Keratinocyte (primary cell): ENCODE results near the gene CLDN20. TPM values are rescaled to one million over a fixed set of nuclear protein-coding genes. Genes with fewer than 3 reads are reported as not detected.

ENCODE experiments used
- DNase-seq: peaks from one replicate; pipeline ENCODE4 v3.0.0-alpha.2; 2011; ENCODE audit warnings: low read depth, missing footprints, low spot score
- FAIRE-seq: peaks from 2 replicates; lab custom pipeline; 2011; peaks lifted over from hg19 to GRCh38; lab: Jason Lieb, UNC
- H2AFZ ChIP-seq: 2 replicates; pipeline ENCODE4 v1.6.0; 2012; ENCODE audit warnings: low read length, control low read depth, inconsistent platforms; ENCODE audit not compliant: control insufficient read depth
- H3K27ac ChIP-seq: 2 replicates; pipeline ENCODE4 v1.5.1; 2011; ENCODE audit warnings: low read length; ENCODE audit not compliant: control insufficient read depth, insufficient read depth
- H3K27me3 ChIP-seq: 3 replicates; pipeline ENCODE4 v1.6.0; 2011; ENCODE audit warnings: low read length; ENCODE audit not compliant: control insufficient read depth, insufficient read depth; ENCODE audit errors: extremely low read depth
- H3K36me3 ChIP-seq, 2 experiments: 2 replicates in 1 of 2; 3 replicates in 1 of 2; pipeline ENCODE4 v1.5.1; 2011; ENCODE audit warnings: low read length in 2 of 2, mild to moderate bottlenecking in 1 of 2; ENCODE audit not compliant: control insufficient read depth in 2 of 2, insufficient read depth in 2 of 2; ENCODE audit errors: extremely low read depth in 1 of 2
- H3K4me1 ChIP-seq: 3 replicates; pipeline ENCODE4 v1.5.1; 2011; ENCODE audit warnings: low read length; ENCODE audit not compliant: control insufficient read depth, insufficient read depth; ENCODE audit errors: extremely low read depth
- H3K4me2 ChIP-seq: 3 replicates; pipeline ENCODE4 v1.6.0; 2011; ENCODE audit warnings: low read depth, low read length; ENCODE audit not compliant: control insufficient read depth, insufficient read depth; ENCODE audit errors: extremely low read depth
- H3K4me3 ChIP-seq, 3 experiments: fragments of 200-600 bp in 1 of 3; sonication (generic) in 1 of 3; 2 replicates in 2 of 3; 3 replicates in 1 of 3; pipeline ENCODE4 v1.5.1; 2011 to 2016; ENCODE audit warnings: low read length in 3 of 3, mild to moderate bottlenecking in 3 of 3, control low read depth in 2 of 3, inconsistent platforms in 1 of 3, low read depth in 1 of 3, mixed read lengths in 1 of 3, mixed run types in 1 of 3, moderate library complexity in 1 of 3; ENCODE audit not compliant: control insufficient read depth in 2 of 3, insufficient read depth in 2 of 3; ENCODE audit errors: extremely low read depth in 1 of 3
- H3K79me2 ChIP-seq: 2 replicates; pipeline ENCODE4 v1.6.0; 2012; ENCODE audit warnings: low read length; ENCODE audit not compliant: control insufficient read depth, insufficient read depth
- H3K9ac ChIP-seq: 3 replicates; pipeline ENCODE4 v1.6.0; 2011; ENCODE audit warnings: low read length; ENCODE audit not compliant: control insufficient read depth, insufficient read depth; ENCODE audit errors: extremely low read depth
- H3K9me1 ChIP-seq: 3 replicates; pipeline ENCODE4 v1.6.0; 2011; ENCODE audit warnings: low read length; ENCODE audit not compliant: control insufficient read depth, insufficient read depth; ENCODE audit errors: extremely low read depth
- H3K9me3 ChIP-seq: 2 replicates; pipeline ENCODE4 v1.5.1; 2012; ENCODE audit warnings: low read depth, low read length; ENCODE audit not compliant: control insufficient read depth
- H4K20me1 ChIP-seq: 3 replicates; pipeline ENCODE4 v1.6.0; 2011; ENCODE audit warnings: low read length; ENCODE audit not compliant: control insufficient read depth, insufficient read depth; ENCODE audit errors: extremely low read depth
- CTCF ChIP-seq, 3 experiments: IDR thresholded peaks in 1 of 3; conservative IDR thresholded peaks in 1 of 3; optimal IDR thresholded peaks in 1 of 3; 2 replicates in 2 of 3; 3 replicates in 1 of 3; pipeline versions ENCODE3 to v1.5.1; 2011; ENCODE audit warnings: low read length in 3 of 3, mild to moderate bottlenecking in 3 of 3, moderate library complexity in 2 of 3, control low read depth in 1 of 3, inconsistent platforms in 1 of 3; ENCODE audit not compliant: insufficient read depth in 2 of 3; ENCODE audit errors: extremely low read depth in 1 of 3
- EZH2 ChIP-seq: IDR thresholded peaks from one replicate; pipeline ENCODE4 v1.6.1; 2012; ENCODE audit warnings: inconsistent platforms, mild to moderate bottlenecking, low read length, moderate library complexity
- dilution Hi-C: fragments of 300-500 bp; cut with MboI; formaldehyde crosslinking; loops from one replicate; pipeline ENCODE4 v1.7.0; 2020; ENCODE audit warnings: low sequenced_read_pairs; ENCODE audit not compliant: extremely low pct_ligation_motif_present
- polyA plus RNA-seq, 5 experiments: library from polyadenylated mRNA; depleted of rRNA in 3 of 5; stranded (reverse) in 3 of 5; stranded (forward) in 1 of 5; unstranded in 1 of 5; fragments of >200 nt; gene quantifications; 1 replicate in 1 of 5; 2 replicates in 3 of 5; 3 replicates in 1 of 5; pipeline versions ENCODE4 v1.2.1 to v1.2.3, GENCODE V29; 2011 to 2012; ENCODE audit warnings: missing spikeins in 2 of 5, low read depth in 1 of 5, low replicate concordance in 1 of 5

Gene CLDN20
- polyA plus RNA-seq, 1 donor (not counting 4 experiments of a cell fraction or from before 2014, with no cell fraction given), result 0.09 TPM

GRCh38 chr6:155297669-155298068 lies 33.9 kb downstream of the CLDN20 start:
- no peak overlapping the region for H3K4me2 ChIP-seq
- TF ChIP-seq CTCF (optimal IDR thresholded peaks at IDR 0.05 in 1 of 3, IDR thresholded peaks at IDR 0.05 in 1 of 3, conservative IDR thresholded peaks at IDR 0.05 in 1 of 3; ENCODE audit: extremely low read depth in 1 of 3, insufficient read depth in 2 of 3, low read length in 3 of 3) (no peak), EZH2 (no peak)
- peaks cover 17% of the 10 kb centered on the region for H3K79me2 ChIP-seq
- H3K27me3 ChIP-seq, result no peaks in the 10 kb centered on the region
- H2AFZ ChIP-seq, result no peak overlapping the region
- DNase-seq, result no peak
- H3K9ac ChIP-seq, result no peak overlapping the region
- H3K4me3 ChIP-seq, result no peak overlapping the region
- no peak overlapping the region for H3K27ac ChIP-seq
- dilution Hi-C loops, result no loop called here
- H3K4me1 ChIP-seq, result no peaks in the 10 kb centered on the region
- peaks cover 14 to 17% of the 10 kb centered on the region in 2 experiments for H3K36me3 ChIP-seq
- H3K9me1 ChIP-seq, result no peaks in the 10 kb centered on the region
- FAIRE-seq, result no peak
- no peaks in the 10 kb centered on the region for H3K9me3 ChIP-seq
- H4K20me1 ChIP-seq, result no peaks in the 10 kb centered on the region

- no peaks in the 10 kb centered on the region for H4K20me1 ChIP-seq
- H3K4me2 ChIP-seq, result no peak overlapping the region
- H3K4me1 ChIP-seq, result no peaks in the 10 kb centered on the region
- H3K9me3 ChIP-seq, result no peaks in the 10 kb centered on the region
- H3K79me2 ChIP-seq, result peaks cover 32% of the 10 kb centered on the region
- peaks cover 9 to 22% of the 10 kb centered on the region in 2 experiments for H3K36me3 ChIP-seq
- H3K27ac ChIP-seq, result no peak overlapping the region
- no peak for FAIRE-seq
- no peak overlapping the region for H3K4me3 ChIP-seq
- no peak overlapping the region for H2AFZ ChIP-seq
- dilution Hi-C loops, result no loop called here
- no peaks in the 10 kb centered on the region for H3K27me3 ChIP-seq
- no peak overlapping the region for H3K9ac ChIP-seq
- peaks cover 3% of the 10 kb centered on the region for H3K9me1 ChIP-seq
- DNase-seq, result no peak
- TF ChIP-seq EZH2, result no peak
- no peak for TF ChIP-seq CTCF (optimal IDR thresholded peaks at IDR 0.05 in 1 of 3, IDR thresholded peaks at IDR 0.05 in 1 of 3, conservative IDR thresholded peaks at IDR 0.05 in 1 of 3; ENCODE audit: extremely low read depth in 1 of 3, insufficient read depth in 2 of 3, low read length in 3 of 3)
These were observed 38.1 kb downstream of the CLDN20 start for GRCh38 chr6:155301867-155302266.
